Uterus (tissue), 2 donors: ENCODE data around the gene TP53I3.

Source experiments
- CTCF ChIP-seq, 4 experiments: fragments of 200-600 bp in 2 of 4; fragments of 450-650 bp in 2 of 4; sonication (generic) in 2 of 4; IDR thresholded peaks; one replicate each; pipeline ENCODE4 v1.5.1; 2016 to 2019; ENCODE audit warnings: antibody characterized with exemption in 4 of 4, mild to moderate bottlenecking in 2 of 4, moderate library complexity in 1 of 4
- POLR2A ChIP-seq, 2 donors: fragments of 450-650 bp; IDR thresholded peaks; one replicate each; pipeline ENCODE4 v1.6.1; 2016; ENCODE audit warnings: antibody characterized with exemption in 2 of 2, mild to moderate bottlenecking in 1 of 2, moderate library complexity in 1 of 2

GRCh38 chr2:24121469-24121868 lies 36.8 kb upstream of the TP53I3 start:
- no peak for TF ChIP-seq CTCF (IDR thresholded peaks at IDR 0.05)
- TF ChIP-seq POLR2A (IDR thresholded peaks at IDR 0.05) = no peak
